ENCODE measurements around the gene TMIGD1.

DNA sequence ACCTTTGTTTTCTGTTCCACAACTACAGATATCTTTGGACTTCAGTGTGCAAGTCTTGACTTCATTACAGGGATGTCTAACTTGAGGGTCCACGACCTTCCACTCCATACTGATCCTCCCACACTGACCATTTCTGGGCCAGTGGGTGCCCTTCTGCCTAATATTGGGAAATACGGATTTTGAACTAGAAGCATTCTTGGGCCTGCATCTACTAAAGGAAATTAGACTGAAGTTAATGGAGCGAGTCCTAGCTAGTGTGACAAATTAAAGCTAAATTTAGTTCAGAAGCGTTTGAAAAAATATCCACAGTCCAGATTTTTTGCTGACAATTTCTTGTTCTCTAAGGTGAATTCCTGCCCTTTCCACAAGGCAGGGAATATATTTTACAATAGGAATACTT lies 9.9 kb upstream of the TMIGD1 start:
- TF ChIP-seq, protein P1, sequence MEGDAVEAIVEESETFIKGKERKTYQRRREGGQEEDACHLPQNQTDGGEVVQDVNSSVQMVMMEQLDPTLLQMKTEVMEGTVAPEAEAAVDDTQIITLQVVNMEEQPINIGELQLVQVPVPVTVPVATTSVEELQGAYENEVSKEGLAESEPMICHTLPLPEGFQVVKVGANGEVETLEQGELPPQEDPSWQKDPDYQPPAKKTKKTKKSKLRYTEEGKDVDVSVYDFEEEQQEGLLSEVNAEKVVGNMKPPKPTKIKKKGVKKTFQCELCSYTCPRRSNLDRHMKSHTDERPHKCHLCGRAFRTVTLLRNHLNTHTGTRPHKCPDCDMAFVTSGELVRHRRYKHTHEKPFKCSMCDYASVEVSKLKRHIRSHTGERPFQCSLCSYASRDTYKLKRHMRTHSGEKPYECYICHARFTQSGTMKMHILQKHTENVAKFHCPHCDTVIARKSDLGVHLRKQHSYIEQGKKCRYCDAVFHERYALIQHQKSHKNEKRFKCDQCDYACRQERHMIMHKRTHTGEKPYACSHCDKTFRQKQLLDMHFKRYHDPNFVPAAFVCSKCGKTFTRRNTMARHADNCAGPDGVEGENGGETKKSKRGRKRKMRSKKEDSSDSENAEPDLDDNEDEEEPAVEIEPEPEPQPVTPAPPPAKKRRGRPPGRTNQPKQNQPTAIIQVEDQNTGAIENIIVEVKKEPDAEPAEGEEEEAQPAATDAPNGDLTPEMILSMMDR (IDR thresholded peaks at IDR 0.05), result no peak
- no peak for TF ChIP-seq POLR2A (IDR thresholded peaks at IDR 0.05)

All from lower leg skin (tissue), 3 donors.